Measurements from ENCODE around the gene VSX2.

DNA sequence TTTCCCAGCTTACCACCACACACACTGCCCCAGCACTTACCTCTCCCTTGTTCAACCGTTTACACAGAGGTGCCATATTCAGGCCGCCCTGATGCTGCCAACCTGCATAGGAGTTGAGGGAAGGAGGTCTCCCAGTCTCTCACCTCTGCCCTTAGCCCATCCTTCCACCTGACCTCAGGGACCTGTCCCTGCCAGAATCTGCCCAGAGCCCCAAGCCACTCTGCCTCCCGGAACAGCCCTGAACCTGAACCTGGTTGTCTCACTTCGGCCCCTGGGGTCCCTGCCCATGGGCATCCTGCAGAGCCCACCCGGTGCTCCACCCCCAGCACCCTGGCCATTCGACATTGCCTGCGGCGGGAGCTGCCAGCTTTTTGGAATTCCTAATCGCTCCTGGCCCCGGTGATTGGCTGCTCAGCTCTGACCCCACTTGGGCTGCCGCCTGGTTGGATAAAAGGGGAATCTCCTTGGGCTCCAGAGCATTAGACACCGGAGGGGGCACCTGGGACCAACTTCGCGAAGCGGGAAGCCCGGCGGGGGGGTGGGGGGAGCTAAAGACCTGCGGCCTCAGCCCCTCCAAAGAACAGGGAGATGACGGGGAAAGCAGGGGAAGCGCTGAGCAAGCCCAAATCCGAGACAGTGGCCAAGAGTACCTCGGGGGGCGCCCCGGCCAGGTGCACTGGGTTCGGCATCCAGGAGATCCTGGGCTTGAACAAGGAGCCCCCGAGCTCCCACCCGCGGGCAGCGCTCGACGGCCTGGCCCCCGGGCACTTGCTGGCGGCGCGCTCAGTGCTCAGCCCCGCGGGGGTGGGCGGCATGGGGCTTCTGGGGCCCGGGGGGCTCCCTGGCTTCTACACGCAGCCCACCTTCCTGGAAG, at the start of gene VSX2:
- TF ChIP-seq, protein P1, sequence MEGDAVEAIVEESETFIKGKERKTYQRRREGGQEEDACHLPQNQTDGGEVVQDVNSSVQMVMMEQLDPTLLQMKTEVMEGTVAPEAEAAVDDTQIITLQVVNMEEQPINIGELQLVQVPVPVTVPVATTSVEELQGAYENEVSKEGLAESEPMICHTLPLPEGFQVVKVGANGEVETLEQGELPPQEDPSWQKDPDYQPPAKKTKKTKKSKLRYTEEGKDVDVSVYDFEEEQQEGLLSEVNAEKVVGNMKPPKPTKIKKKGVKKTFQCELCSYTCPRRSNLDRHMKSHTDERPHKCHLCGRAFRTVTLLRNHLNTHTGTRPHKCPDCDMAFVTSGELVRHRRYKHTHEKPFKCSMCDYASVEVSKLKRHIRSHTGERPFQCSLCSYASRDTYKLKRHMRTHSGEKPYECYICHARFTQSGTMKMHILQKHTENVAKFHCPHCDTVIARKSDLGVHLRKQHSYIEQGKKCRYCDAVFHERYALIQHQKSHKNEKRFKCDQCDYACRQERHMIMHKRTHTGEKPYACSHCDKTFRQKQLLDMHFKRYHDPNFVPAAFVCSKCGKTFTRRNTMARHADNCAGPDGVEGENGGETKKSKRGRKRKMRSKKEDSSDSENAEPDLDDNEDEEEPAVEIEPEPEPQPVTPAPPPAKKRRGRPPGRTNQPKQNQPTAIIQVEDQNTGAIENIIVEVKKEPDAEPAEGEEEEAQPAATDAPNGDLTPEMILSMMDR (IDR thresholded peaks at IDR 0.05): no peak
- TF ChIP-seq POLR2A (IDR thresholded peaks at IDR 0.05): no peak
